Keratinocyte (primary cell): ENCODE data around the gene YDJC. TPM values are rescaled to one million over a fixed set of nuclear protein-coding genes. Genes with fewer than 3 reads are reported as not detected.

ENCODE experiments used
- DNase-seq: peaks from one replicate; pipeline ENCODE4 v3.0.0-alpha.2; 2011; ENCODE audit warnings: low read depth, missing footprints, low spot score
- FAIRE-seq: peaks from 2 replicates; lab custom pipeline; 2011; peaks lifted over from hg19 to GRCh38; lab: Jason Lieb, UNC
- H2AFZ ChIP-seq: 2 replicates; pipeline ENCODE4 v1.6.0; 2012; ENCODE audit warnings: low read length, control low read depth, inconsistent platforms; ENCODE audit not compliant: control insufficient read depth
- H3K27ac ChIP-seq: 2 replicates; pipeline ENCODE4 v1.5.1; 2011; ENCODE audit warnings: low read length; ENCODE audit not compliant: control insufficient read depth, insufficient read depth
- H3K27me3 ChIP-seq: 3 replicates; pipeline ENCODE4 v1.6.0; 2011; ENCODE audit warnings: low read length; ENCODE audit not compliant: control insufficient read depth, insufficient read depth; ENCODE audit errors: extremely low read depth
- H3K36me3 ChIP-seq, 2 experiments: 2 replicates in 1 of 2; 3 replicates in 1 of 2; pipeline ENCODE4 v1.5.1; 2011; ENCODE audit warnings: low read length in 2 of 2, mild to moderate bottlenecking in 1 of 2; ENCODE audit not compliant: control insufficient read depth in 2 of 2, insufficient read depth in 2 of 2; ENCODE audit errors: extremely low read depth in 1 of 2
- H3K4me1 ChIP-seq: 3 replicates; pipeline ENCODE4 v1.5.1; 2011; ENCODE audit warnings: low read length; ENCODE audit not compliant: control insufficient read depth, insufficient read depth; ENCODE audit errors: extremely low read depth
- H3K4me2 ChIP-seq: 3 replicates; pipeline ENCODE4 v1.6.0; 2011; ENCODE audit warnings: low read depth, low read length; ENCODE audit not compliant: control insufficient read depth, insufficient read depth; ENCODE audit errors: extremely low read depth
- H3K4me3 ChIP-seq, 3 experiments: fragments of 200-600 bp in 1 of 3; sonication (generic) in 1 of 3; 2 replicates in 2 of 3; 3 replicates in 1 of 3; pipeline ENCODE4 v1.5.1; 2011 to 2016; ENCODE audit warnings: low read length in 3 of 3, mild to moderate bottlenecking in 3 of 3, control low read depth in 2 of 3, inconsistent platforms in 1 of 3, low read depth in 1 of 3, mixed read lengths in 1 of 3, mixed run types in 1 of 3, moderate library complexity in 1 of 3; ENCODE audit not compliant: control insufficient read depth in 2 of 3, insufficient read depth in 2 of 3; ENCODE audit errors: extremely low read depth in 1 of 3
- H3K79me2 ChIP-seq: 2 replicates; pipeline ENCODE4 v1.6.0; 2012; ENCODE audit warnings: low read length; ENCODE audit not compliant: control insufficient read depth, insufficient read depth
- H3K9ac ChIP-seq: 3 replicates; pipeline ENCODE4 v1.6.0; 2011; ENCODE audit warnings: low read length; ENCODE audit not compliant: control insufficient read depth, insufficient read depth; ENCODE audit errors: extremely low read depth
- H3K9me1 ChIP-seq: 3 replicates; pipeline ENCODE4 v1.6.0; 2011; ENCODE audit warnings: low read length; ENCODE audit not compliant: control insufficient read depth, insufficient read depth; ENCODE audit errors: extremely low read depth
- H3K9me3 ChIP-seq: 2 replicates; pipeline ENCODE4 v1.5.1; 2012; ENCODE audit warnings: low read depth, low read length; ENCODE audit not compliant: control insufficient read depth
- H4K20me1 ChIP-seq: 3 replicates; pipeline ENCODE4 v1.6.0; 2011; ENCODE audit warnings: low read length; ENCODE audit not compliant: control insufficient read depth, insufficient read depth; ENCODE audit errors: extremely low read depth
- EZH2 ChIP-seq: IDR thresholded peaks from one replicate; pipeline ENCODE4 v1.6.1; 2012; ENCODE audit warnings: inconsistent platforms, mild to moderate bottlenecking, low read length, moderate library complexity
- dilution Hi-C: fragments of 300-500 bp; cut with MboI; formaldehyde crosslinking; loops from one replicate; pipeline ENCODE4 v1.7.0; 2020; ENCODE audit warnings: low sequenced_read_pairs; ENCODE audit not compliant: extremely low pct_ligation_motif_present
- polyA plus RNA-seq, 5 experiments: library from polyadenylated mRNA; depleted of rRNA in 3 of 5; stranded (reverse) in 3 of 5; stranded (forward) in 1 of 5; unstranded in 1 of 5; fragments of >200 nt; gene quantifications; 1 replicate in 1 of 5; 2 replicates in 3 of 5; 3 replicates in 1 of 5; pipeline versions ENCODE4 v1.2.1 to v1.2.3, GENCODE V29; 2011 to 2012; ENCODE audit warnings: missing spikeins in 2 of 5, low read depth in 1 of 5, low replicate concordance in 1 of 5
- TF ChIP-seq, protein P1 (sequence below), 3 experiments: IDR thresholded peaks in 1 of 3; conservative IDR thresholded peaks in 1 of 3; optimal IDR thresholded peaks in 1 of 3; 2 replicates in 2 of 3; 3 replicates in 1 of 3; pipeline versions ENCODE3 to v1.5.1; 2011; ENCODE audit warnings: low read length in 3 of 3, mild to moderate bottlenecking in 3 of 3, moderate library complexity in 2 of 3, control low read depth in 1 of 3, inconsistent platforms in 1 of 3; ENCODE audit not compliant: insufficient read depth in 2 of 3; ENCODE audit errors: extremely low read depth in 1 of 3

Gene YDJC
- polyA plus RNA-seq, 1 donor (not counting 4 experiments of a cell fraction or from before 2014, with no cell fraction given) = 18.2 TPM

DNA sequence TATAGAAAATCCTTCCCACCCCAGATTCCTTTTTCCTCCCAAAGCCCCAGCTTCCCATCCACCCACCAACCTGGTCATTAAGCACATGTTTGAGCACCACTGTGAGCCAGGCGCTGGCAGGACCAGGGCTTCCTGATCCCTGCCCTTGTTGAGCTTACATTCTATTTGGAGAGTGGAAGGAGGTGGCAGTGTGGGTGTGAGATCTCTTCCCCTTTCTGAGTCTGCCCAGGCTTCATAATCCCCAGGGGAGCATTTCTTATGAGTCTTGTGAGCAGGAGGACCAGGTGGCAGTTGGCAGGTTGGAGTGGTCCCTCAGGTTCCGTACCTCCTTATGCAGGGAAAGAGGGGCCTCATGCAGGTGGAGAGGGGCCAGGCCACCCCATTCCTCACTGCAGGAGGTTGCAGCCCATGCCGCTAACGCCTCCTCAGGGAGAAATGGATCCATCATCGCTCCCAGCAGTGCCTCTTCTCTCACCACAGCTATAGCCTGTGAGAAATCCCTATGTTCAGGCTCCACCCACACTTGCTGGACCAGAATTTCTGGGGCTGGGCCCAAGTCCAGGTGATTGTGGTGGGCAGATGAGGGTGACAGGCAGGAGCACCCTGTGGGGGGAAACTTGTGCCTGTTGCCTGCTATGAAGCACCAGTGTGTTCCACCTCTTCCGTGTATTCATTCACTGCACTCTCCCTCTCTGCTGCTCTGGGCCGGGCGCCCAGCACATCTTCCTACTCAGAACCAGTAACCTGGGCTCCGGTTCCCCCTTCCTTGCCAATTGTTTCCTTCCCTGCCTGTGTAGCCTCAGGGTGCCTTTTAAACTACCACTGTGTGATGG, 38.8 kb downstream of the YDJC start:
- Histone ChIP-seq H3K9me1 (peaks cover 6% of the 10 kb centered on the region), H3K27me3 (no peaks in the 10 kb centered on the region), H3K9me3 (no peaks in the 10 kb centered on the region), H4K20me1 (peaks cover 37% of the 10 kb centered on the region), H3K79me2 (peaks cover 96% of the 10 kb centered on the region), H3K4me2 (no peak overlapping the region), H3K4me1 (no peaks in the 10 kb centered on the region), H3K4me3 (no peak overlapping the region), H3K36me3 (peaks cover 30 to 31% of the 10 kb centered on the region in 2 experiments), H2AFZ (no peak overlapping the region), H3K9ac (no peak overlapping the region), H3K27ac (no peak overlapping the region)
- dilution Hi-C loops = no loop called here
- DNase-seq (no peak), FAIRE-seq (no peak)
- TF ChIP-seq, protein P1, sequence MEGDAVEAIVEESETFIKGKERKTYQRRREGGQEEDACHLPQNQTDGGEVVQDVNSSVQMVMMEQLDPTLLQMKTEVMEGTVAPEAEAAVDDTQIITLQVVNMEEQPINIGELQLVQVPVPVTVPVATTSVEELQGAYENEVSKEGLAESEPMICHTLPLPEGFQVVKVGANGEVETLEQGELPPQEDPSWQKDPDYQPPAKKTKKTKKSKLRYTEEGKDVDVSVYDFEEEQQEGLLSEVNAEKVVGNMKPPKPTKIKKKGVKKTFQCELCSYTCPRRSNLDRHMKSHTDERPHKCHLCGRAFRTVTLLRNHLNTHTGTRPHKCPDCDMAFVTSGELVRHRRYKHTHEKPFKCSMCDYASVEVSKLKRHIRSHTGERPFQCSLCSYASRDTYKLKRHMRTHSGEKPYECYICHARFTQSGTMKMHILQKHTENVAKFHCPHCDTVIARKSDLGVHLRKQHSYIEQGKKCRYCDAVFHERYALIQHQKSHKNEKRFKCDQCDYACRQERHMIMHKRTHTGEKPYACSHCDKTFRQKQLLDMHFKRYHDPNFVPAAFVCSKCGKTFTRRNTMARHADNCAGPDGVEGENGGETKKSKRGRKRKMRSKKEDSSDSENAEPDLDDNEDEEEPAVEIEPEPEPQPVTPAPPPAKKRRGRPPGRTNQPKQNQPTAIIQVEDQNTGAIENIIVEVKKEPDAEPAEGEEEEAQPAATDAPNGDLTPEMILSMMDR (optimal IDR thresholded peaks at IDR 0.05 in 1 of 3, IDR thresholded peaks at IDR 0.05 in 1 of 3, conservative IDR thresholded peaks at IDR 0.05 in 1 of 3; ENCODE audit: extremely low read depth in 1 of 3, insufficient read depth in 2 of 3, low read length in 3 of 3) = no peak
- no peak for TF ChIP-seq EZH2

DNA sequence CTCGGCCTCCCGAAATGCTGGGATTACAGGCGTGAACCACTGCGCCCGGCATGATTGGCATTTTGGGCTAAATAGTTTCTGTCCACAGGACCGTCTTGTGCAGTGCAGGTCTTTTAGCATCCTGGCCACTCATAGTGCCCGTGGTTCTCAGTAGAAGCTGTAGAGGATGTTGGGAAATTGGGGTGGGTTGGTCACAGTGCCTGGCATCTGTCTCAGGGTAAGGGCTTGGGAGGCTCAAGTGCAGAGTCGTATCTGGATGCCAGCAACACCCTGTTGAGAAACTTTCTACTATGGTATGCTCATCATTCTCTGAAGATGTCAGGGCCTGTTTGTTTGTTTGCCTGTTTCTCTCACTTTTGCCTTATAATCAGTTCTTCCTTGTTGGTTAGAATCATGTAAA, 40.4 kb downstream of the YDJC start:
- Histone ChIP-seq H3K27ac (no peak overlapping the region), H3K9me3 (no peaks in the 10 kb centered on the region), H3K36me3 (peaks cover 17 to 34% of the 10 kb centered on the region in 2 experiments), H3K4me1 (no peaks in the 10 kb centered on the region), H4K20me1 (peaks cover 52% of the 10 kb centered on the region), H3K9ac (no peak overlapping the region), H3K4me3 (no peak overlapping the region), H3K4me2 (no peak overlapping the region), H3K27me3 (no peaks in the 10 kb centered on the region), H3K9me1 (peaks cover 16% of the 10 kb centered on the region), H3K79me2 (peaks cover 97% of the 10 kb centered on the region), H2AFZ (no peak overlapping the region)
- dilution Hi-C loops = no loop called here
- FAIRE-seq = no peak
- no peak for DNase-seq
- TF ChIP-seq, protein P1 (optimal IDR thresholded peaks at IDR 0.05 in 1 of 3, IDR thresholded peaks at IDR 0.05 in 1 of 3, conservative IDR thresholded peaks at IDR 0.05 in 1 of 3; ENCODE audit: extremely low read depth in 1 of 3, insufficient read depth in 2 of 3, low read length in 3 of 3) = no peak
- TF ChIP-seq EZH2 = no peak
